GM19395 (cell line): ENCODE results near the gene FAM169A.
"Not testable (repeated sequence)": the region's sequence is repeated elsewhere in the genome, so short reads cannot be mapped to it uniquely, and the experiment has no call there.

Source experiments
- ATAC-seq: cut with Tn5 transposase; IDR thresholded peaks from one replicate; pipeline ENCODE4 v1.9.1; 2021; ENCODE audit warnings: mild to moderate bottlenecking, moderate library complexity; ENCODE audit not compliant: unreplicated experiment

FAM169A gene

GRCh38 chr5:74865804-74866595, at the start of gene FAM169A:
Gene FAM169A (minus strand): TSS chr5:74866387. CDS start chr5:74841676, 24,711 bp downstream.
- ATAC-seq, result peak; percentile 58

- no peak for ATAC-seq
Measured at GRCh38 chr5:74915488-74915887, 49.3 kb upstream of the FAM169A start.

- not testable (repeated sequence) for ATAC-seq
Measured at GRCh38 chr5:74911421-74911820, 45.2 kb upstream of the FAM169A start.

GRCh38 chr5:74909888-74910287, 43.7 kb upstream of the FAM169A start:
- ATAC-seq, result not testable (repeated sequence)

- not testable (repeated sequence) for ATAC-seq
Measured at GRCh38 chr5:74908237-74908636, 42.0 kb upstream of the FAM169A start.

- ATAC-seq, result not testable (repeated sequence)
Measured at GRCh38 chr5:74904713-74905112, 38.5 kb upstream of the FAM169A start.

- no peak for ATAC-seq
Measured at GRCh38 chr5:74903165-74903787, 37.1 kb upstream of the FAM169A start.

- no peak for ATAC-seq
Measured at GRCh38 chr5:74897049-74897448, 30.9 kb upstream of the FAM169A start.

- ATAC-seq, result no peak
Measured at GRCh38 chr5:74895906-74896305, 29.7 kb upstream of the FAM169A start.

- no peak for ATAC-seq
Measured at GRCh38 chr5:74894351-74894750, 28.2 kb upstream of the FAM169A start.

- no peak for ATAC-seq
Measured at GRCh38 chr5:74892921-74893320, 26.7 kb upstream of the FAM169A start.

- peak; percentile 87 for ATAC-seq
Measured at GRCh38 chr5:74889523-74890105, 23.4 kb upstream of the FAM169A start.

GRCh38 chr5:74888117-74888516, 21.9 kb upstream of the FAM169A start:
- no peak for ATAC-seq

GRCh38 chr5:74885170-74885569, 19.0 kb upstream of the FAM169A start:
- no peak for ATAC-seq

- not testable (repeated sequence) for ATAC-seq
Measured at GRCh38 chr5:74882379-74883134, 16.4 kb upstream of the FAM169A start.

- no peak for ATAC-seq
Measured at GRCh38 chr5:74877624-74878304, 11.6 kb upstream of the FAM169A start.

- no peak for ATAC-seq
Measured at GRCh38 chr5:74875994-74876791, 10.0 kb upstream of the FAM169A start.

GRCh38 chr5:74873525-74874249, 7.5 kb upstream of the FAM169A start:
- ATAC-seq, result no peak
